Amniotic stem cell (primary cell): ENCODE measurements around the gene GRID1.

ENCODE experiments used
- DNase-seq: peaks from one replicate; lab custom pipeline; 2025; lab: John Stamatoyannopoulos, UW

The GRID1 gene

GRCh38 chr10:86353506-86354485, 12.8 kb downstream of the GRID1 start:
- DNase-seq, result no peak

- DNase-seq, result no peak
These were observed 15.7 kb downstream of the GRID1 start for GRCh38 chr10:86350897-86351296.

DNA sequence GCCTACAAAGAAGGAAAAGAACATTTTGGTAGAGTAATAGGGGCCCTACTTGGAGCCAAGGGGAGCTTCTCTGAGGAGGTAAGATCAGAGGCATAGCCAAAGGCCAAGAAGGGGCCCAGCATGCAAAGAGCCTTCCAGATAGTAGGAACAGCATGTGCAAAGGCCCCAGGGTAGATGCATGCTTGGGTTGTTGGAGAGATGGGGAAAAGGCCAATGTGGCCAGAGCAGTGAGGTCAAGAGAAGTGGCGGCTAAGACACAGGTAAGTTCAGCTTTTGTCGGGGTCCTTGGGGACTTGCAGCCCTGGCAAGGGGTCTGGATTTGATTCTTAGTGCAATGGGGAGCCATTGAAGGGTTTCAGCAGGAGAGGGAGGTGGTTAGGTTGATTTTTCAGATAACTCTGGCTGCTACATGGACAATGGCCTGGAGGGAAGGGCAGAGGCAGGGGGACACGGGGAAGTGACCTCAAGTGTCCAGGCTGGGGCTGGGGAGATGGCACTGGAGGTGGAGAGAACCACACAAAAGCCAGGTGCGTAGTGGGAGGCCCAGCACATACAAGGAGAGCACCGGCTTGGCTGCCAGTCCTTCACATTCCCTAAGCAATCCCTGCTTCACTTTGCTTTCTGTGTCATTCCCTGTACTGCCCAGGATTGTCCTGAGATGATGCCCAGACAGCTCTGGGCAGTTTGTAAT, 16.5 kb downstream of the GRID1 start:
- no peak for DNase-seq

DNA sequence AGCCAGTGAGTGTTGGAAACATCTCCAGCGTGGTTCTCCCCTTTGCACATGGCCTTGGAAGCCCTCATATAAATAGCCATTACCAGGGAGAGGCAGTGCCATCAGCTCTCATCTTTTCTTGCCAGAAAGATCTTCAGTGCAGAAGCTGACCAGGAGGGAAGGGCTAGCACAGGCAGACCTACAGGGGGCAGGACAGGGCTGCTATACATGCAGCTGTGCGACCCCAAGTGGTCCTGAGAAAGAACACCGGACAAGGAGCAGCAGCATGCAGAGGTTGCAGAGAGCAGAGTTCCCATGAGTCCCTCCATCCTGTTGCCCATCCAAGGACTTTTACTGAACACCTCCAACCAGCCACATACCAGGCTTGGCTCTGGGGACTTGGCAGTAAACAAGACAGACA, 17.1 kb downstream of the GRID1 start:
- no peak for DNase-seq

GRCh38 chr10:86348321-86349210, 18.0 kb downstream of the GRID1 start:
- no peak for DNase-seq

- no peak for DNase-seq
These were observed 18.7 kb downstream of the GRID1 start for GRCh38 chr10:86347856-86348255.

DNA sequence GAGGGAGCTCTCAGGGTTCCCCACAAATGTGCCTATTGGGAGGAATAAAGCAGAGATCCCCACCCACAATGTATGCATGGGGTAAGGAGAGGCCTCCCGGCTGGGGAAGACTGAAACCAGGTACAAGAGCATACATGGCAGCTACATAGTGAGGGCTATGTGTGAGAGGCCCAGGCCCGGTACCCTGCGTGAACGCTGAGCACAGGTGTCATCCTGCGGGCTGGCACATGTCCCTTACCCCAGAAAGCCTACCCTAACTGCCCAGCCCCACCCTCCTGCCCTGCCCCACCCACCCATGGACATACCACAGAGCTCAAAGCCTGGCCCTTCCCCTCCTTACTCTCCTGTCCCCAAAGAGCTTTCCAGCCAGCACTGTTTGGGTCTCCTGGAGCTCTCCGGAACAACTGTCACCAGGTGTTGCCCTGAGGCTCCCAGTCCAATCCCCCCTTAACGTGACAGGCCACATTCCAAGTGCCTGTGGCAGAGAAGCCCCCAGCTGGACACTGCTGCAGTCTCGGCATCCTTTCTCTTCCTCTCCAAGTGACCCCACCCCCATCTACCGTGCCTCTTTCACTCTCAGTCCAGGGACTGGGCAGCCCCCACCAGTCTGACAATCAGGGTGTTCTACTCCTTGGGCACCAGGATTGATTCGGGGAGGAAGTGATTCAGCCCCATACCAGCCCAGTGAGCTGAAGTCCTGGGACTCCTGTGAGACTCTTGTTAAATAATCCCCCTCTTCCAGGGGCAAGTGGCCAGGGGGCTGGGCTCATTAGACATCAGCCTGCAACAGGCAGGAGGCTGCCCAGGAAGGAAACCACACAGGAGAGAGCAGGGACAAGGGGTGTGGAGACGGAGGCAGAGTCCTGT, 19.6 kb downstream of the GRID1 start:
- DNase-seq, result no peak

DNA sequence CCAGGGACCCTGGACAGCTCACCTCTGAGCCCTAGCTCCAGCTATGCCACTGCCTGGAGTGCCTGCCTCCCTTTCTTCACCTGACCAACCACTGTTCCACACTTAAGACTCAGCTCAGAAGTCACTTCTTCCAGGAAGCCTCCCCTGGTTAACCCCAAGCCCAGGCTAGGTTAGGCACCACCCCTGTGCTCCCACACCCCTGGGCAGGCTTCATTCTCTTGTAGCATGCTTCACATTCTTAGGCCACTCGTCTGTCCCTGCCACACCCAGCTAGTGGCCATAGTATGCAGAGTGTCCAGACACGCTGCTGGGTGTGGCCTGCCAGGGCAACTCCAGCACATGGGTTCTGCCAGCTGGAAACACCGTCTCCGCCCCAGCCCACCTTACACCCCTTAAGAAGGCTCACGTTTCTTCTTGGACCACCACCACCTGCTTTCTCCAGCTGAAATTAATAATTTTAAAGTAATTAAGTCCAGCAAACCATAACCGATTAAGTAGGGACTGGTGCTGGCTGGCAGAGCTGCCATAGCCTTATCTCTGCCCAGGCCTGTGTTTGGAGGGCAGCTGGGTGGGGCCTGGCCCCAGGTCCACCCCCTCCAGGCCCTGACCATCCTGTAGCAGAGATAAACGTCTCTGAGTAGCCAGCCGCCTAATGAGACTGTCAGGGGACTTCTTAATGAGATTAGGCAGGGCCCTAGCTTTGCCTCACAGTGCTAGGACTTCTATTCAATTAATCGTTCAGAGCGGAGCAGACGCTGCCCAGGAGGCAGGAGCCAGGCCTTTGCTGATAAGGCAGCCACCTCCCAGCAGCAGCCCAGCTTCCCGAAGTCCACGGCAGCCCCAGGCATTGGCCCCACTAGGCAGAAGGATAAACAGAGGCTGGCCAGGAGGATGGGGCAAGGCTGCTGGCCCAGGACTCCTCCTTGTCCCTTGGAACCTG, 20.5 kb downstream of the GRID1 start:
- no peak for DNase-seq

GRCh38 chr10:86345296-86345858, 21.2 kb downstream of the GRID1 start:
- DNase-seq, result no peak

GRCh38 chr10:86344714-86345161, 21.9 kb downstream of the GRID1 start:
- no peak for DNase-seq

GRCh38 chr10:86344281-86344680, 22.3 kb downstream of the GRID1 start:
- DNase-seq, result no peak

DNA sequence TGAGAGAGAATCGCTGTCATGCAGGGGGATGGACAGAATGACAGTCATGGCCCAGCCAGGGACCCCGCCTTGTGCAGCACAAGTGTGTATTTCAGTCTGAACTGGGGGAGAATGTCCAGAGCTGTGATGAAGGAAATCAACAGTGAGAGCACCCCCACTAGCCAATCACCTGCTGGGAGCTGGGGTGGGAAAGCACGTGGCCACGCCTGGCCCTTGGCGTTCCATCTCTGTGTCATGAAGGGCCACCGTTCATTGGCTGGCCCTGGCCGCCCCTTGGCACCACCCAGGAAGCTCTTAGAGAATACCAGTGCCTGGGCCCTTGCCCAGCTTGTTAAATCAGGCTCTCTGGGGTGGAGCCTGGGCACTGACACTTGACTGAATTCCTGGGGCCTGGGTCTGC, 22.8 kb downstream of the GRID1 start:
- DNase-seq, result no peak

DNA sequence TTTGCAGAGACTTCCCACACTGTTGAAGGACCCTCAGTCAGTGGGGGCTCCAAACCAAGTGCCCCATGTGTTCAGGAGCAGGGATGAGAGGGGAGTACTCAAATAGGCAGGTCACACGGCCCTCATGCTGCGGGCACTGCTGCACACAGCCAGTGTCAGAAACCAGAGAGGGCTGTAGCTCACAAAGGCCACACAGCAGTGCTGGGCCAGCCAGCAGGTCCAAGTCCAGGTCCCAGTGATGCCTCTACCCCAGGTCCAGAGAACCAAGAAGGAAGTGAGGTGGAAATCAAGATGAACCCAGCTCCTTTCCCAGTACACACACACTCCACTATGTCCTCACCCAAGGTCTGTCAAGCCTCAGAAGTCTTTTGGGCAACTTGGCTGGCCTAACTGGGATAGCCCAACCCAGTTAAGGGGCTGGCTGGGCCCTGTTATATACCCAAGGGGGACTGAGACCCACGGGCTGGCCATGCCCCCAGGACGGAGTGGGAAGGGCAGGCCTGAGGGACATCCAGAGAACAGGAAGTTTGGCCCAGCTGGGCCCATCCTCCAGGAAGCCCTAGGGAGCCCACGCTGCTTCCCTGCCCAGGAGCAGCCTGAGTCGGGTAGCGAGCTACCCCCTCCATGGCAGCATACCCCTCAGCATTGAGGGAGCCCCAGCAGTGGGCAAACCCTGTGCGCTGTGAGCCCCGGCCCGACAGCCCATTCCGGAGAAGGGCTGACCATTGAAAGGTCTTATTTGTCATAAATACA, 24.3 kb downstream of the GRID1 start:
- DNase-seq, result no peak

- no peak for DNase-seq
These were observed 25.2 kb downstream of the GRID1 start for GRCh38 chr10:86341361-86341811.

GRCh38 chr10:86340991-86341260, 25.7 kb downstream of the GRID1 start:
- DNase-seq, result no peak

GRCh38 chr10:86340176-86340990, 26.2 kb downstream of the GRID1 start:
- no peak for DNase-seq

DNA sequence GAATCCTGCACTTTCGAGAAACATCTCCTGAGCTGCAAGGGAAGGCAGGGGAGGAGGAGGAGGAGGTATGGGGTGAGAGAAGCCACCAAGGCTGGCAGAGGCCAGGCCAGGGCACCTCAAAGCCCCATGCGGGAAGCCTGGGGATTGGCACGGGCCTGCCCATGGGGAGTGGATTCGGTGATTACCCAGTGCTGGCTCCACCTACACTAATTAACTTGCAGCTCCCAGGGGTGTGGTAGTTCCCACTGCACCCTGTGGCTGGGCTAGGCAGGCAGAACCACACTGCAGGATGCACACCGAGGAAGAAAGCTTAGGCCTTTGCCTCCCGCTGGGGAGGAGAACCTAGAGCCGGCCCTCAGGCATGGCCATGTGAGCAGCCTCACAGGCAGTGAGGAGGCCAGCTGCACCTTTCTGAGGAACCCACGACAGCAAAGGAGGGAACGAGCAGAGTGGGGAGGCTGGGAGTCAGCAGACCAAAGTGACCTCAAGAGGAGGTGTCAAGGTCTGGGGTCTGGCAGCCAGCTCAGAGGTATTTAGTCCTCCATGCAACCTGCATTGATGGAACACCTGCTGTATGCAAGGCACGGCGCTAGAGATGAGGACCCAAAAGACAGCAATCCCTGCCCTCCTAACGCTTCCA, 27.2 kb downstream of the GRID1 start:
- no peak for DNase-seq

DNA sequence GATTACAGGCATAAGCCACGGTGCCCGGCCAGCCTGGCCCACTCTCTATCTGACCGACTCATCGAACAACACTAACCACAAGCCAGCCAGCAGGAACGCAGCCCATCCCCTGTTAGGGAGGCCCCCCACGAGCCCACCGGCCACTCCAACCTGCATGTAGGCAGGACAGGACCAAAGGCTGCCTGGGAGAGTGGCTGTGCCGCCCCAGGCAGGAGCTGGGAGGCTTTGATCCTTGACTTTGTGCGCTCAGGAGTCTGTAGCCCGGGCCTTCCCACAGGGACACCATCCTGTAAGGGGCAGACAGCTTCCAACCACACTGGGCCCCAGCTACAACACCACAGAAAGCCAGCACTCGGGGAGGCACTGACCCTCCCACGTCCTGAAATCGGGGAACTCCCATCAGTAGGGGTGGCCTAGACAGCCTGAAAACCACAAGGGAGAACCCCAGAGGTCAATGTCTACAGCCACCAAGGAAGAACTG, 29.4 kb downstream of the GRID1 start:
- no peak for DNase-seq
